Activated T-helper 1 cell treated with anti-CD3 and anti-CD28 coated beads, Interleukin-12 subunit alpha, Interleukin-12 subunit beta, Interleukin-2, Interleukin-4 antibody, amounts not matched to agents 30 ng/mL and 10 ng/mL and 1 ng/mL, durations not matched to agents 14 hours and 24 hours and 36 hours (primary cell): Measurements from ENCODE around the gene IQSEC1. TPM values are rescaled to one million over a fixed set of nuclear protein-coding genes. Genes with fewer than 3 reads are reported as not detected.
A peak's percentile ranks its signal among the peaks of the same experiment; 100 is the strongest.

Experiments
- DNase-seq: peaks from one replicate; pipeline ENCODE4 v3.0.0; 2021; ENCODE audit warnings: low spot score
- H3K27ac Mint-ChIP-seq: one replicate; pipeline ENCODE4 v1.8.0; 2021; ENCODE audit warnings: mild to moderate bottlenecking, mixed read lengths
- H3K27me3 Mint-ChIP-seq: one replicate; pipeline ENCODE4 v1.8.0; 2022; ENCODE audit warnings: mild to moderate bottlenecking, moderate library complexity, mixed read lengths; ENCODE audit not compliant: insufficient read depth
- H3K36me3 Mint-ChIP-seq: one replicate; pipeline ENCODE4 v1.8.0; 2021; ENCODE audit warnings: low read depth, mixed read lengths
- H3K4me1 Mint-ChIP-seq: one replicate; pipeline ENCODE4 v1.8.0; 2021; ENCODE audit warnings: low read depth, mixed read lengths
- H3K4me3 Mint-ChIP-seq: one replicate; pipeline ENCODE4 v1.8.0; 2021; ENCODE audit warnings: mild to moderate bottlenecking, moderate library complexity, mixed read lengths
- H3K9me3 Mint-ChIP-seq: one replicate; pipeline ENCODE4 v1.8.0; 2021; ENCODE audit warnings: mixed read lengths
- intact Hi-C: fragments of 100-400 bp; cut with micrococcal nuclease; formaldehyde crosslinking; loops from one replicate; pipeline ENCODE4 v1.15.1; 2024
- total RNA-seq: library from RNA; stranded (reverse); gene quantifications from 2 replicates; pipeline ENCODE4 v1.2.3, GENCODE V29; 2022

The IQSEC1 gene
- total RNA-seq, 1 donor from 2014 or later, result 31.4 TPM

DNA sequence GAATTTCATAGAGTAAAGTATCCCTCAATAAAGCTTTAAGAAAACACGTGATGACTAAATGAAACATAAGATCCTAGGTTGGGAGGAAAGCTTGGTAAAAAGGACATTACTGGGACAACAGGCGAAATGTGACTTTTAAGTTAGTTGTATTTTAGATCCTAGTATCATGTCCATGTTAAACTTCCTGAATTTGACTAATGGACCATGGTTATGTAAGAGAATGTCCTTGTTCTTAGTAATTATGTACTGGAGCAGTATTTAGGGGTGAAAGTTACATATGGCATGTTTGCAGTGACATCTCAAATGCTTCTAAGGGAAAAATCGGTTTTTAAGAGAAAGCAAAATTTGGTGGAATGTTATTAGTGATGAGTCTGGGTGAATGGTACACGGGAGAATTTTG, 69.6 kb downstream of the IQSEC1 start:
- no peak for DNase-seq
- H3K4me3 Mint-ChIP-seq, result no peak overlapping the region
- H3K36me3 Mint-ChIP-seq, result peaks cover 22% of the 10 kb centered on the region
- intact Hi-C loops, result loop anchor here (2.0 kb wide), 2 partner anchors 13 to 69 kb away; partner anchors contain the start of gene IQSEC1
- H3K27ac Mint-ChIP-seq, result peak overlapping the region; percentile 10
- no peaks in the 10 kb centered on the region for H3K9me3 Mint-ChIP-seq
- no peaks in the 10 kb centered on the region for H3K27me3 Mint-ChIP-seq
- peaks cover 64% of the 10 kb centered on the region for H3K4me1 Mint-ChIP-seq

DNA sequence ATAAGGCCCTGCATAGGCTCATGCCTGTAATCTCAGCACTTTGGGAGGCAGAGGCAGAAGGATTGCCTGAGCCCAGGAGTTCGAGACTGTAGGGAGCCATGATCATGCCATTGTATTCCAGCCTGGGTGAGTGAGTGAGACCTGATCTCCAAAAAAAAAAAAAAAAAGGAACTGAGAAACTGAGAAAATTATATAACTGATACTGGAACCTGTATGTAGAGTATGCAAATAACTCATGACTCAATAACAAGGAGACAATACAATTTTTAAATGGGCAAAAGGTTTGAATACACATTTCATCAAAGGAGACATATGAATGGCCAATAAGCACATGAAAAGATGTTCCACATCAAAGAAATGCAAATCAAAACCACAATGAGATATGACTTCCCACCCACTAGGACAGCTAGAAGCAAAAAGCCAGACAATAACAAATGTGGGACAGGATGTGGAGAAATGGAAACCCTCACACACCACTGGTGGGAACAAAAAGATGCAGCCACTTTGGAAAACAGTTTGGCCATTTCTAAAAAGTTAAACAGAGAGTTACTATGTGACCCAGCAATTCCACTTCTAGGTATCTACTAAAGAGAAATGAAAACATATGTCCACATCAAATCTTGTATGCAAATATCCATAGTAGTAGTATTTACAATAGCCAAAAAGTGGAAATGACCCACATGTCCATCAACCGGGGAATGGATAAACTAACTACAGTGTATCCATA, 70.7 kb downstream of the IQSEC1 start:
- peaks cover 20% of the 10 kb centered on the region for H3K36me3 Mint-ChIP-seq
- peak overlapping the region; percentile 33 for H3K27ac Mint-ChIP-seq
- H3K4me1 Mint-ChIP-seq, result peaks cover 58% of the 10 kb centered on the region
- DNase-seq, result no peak
- no peaks in the 10 kb centered on the region for H3K27me3 Mint-ChIP-seq
- no peaks in the 10 kb centered on the region for H3K9me3 Mint-ChIP-seq
- intact Hi-C loops, result loop anchor here (1.0 to 2.0 kb wide), 4 partner anchors 8 to 70 kb away; partner anchors contain the start of gene IQSEC1
- H3K4me3 Mint-ChIP-seq, result peak overlapping the region; percentile 30

- DNase-seq, result no peak
- peaks cover 55% of the 10 kb centered on the region for H3K4me1 Mint-ChIP-seq
- H3K36me3 Mint-ChIP-seq, result peaks cover 32% of the 10 kb centered on the region
- H3K27me3 Mint-ChIP-seq, result no peaks in the 10 kb centered on the region
- H3K4me3 Mint-ChIP-seq, result no peak overlapping the region
- no peak overlapping the region for H3K27ac Mint-ChIP-seq
- intact Hi-C loops, result no loop called here
- no peaks in the 10 kb centered on the region for H3K9me3 Mint-ChIP-seq
These were observed 73.8 kb downstream of the IQSEC1 start for GRCh38 chr3:12999147-13000140.

- Mint-ChIP-seq H3K4me3 (no peak overlapping the region), H3K27ac (no peak overlapping the region), H3K27me3 (no peaks in the 10 kb centered on the region), H3K4me1 (peaks cover 47% of the 10 kb centered on the region), H3K36me3 (peaks cover 32% of the 10 kb centered on the region), H3K9me3 (no peaks in the 10 kb centered on the region)
- intact Hi-C loops, result no loop called here
- no peak for DNase-seq
These were observed 74.6 kb downstream of the IQSEC1 start for GRCh38 chr3:12998648-12999047.

GRCh38 chr3:12997387-12997786, 75.8 kb downstream of the IQSEC1 start:
- no peak overlapping the region for H3K27ac Mint-ChIP-seq
- intact Hi-C loops, result no loop called here

DNA sequence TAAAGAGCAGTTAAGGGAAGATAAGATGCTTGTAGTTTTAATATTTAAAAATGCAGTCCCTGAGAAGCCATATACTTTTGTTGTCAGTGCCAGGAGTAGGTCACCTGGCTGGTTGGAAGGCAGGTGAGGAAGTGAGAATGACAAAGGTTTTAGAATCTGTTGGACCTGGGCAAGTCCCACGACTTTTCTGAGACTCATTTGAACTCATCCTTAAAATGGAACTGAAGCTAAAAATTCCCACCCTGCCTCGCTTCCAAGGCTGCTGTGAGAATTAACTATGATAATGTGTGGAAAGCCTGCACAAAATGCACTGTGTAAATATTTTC, 77.1 kb downstream of the IQSEC1 start:
- intact Hi-C loops, result no loop called here
- Mint-ChIP-seq H3K27me3 (peaks cover 2% of the 10 kb centered on the region), H3K4me3 (no peak overlapping the region), H3K36me3 (peaks cover 26% of the 10 kb centered on the region), H3K27ac (no peak overlapping the region), H3K9me3 (no peaks in the 10 kb centered on the region), H3K4me1 (peaks cover 28% of the 10 kb centered on the region)
- DNase-seq, result no peak

More at GRCh38 chr3:12997387-12997786, 75.8 kb downstream of the IQSEC1 start:
- DNase-seq, result no peak
- Mint-ChIP-seq H3K27me3 (peaks cover 2% of the 10 kb centered on the region), H3K4me3 (no peak overlapping the region), H3K36me3 (peaks cover 28% of the 10 kb centered on the region), H3K4me1 (peaks cover 35% of the 10 kb centered on the region), H3K9me3 (no peaks in the 10 kb centered on the region)

DNA sequence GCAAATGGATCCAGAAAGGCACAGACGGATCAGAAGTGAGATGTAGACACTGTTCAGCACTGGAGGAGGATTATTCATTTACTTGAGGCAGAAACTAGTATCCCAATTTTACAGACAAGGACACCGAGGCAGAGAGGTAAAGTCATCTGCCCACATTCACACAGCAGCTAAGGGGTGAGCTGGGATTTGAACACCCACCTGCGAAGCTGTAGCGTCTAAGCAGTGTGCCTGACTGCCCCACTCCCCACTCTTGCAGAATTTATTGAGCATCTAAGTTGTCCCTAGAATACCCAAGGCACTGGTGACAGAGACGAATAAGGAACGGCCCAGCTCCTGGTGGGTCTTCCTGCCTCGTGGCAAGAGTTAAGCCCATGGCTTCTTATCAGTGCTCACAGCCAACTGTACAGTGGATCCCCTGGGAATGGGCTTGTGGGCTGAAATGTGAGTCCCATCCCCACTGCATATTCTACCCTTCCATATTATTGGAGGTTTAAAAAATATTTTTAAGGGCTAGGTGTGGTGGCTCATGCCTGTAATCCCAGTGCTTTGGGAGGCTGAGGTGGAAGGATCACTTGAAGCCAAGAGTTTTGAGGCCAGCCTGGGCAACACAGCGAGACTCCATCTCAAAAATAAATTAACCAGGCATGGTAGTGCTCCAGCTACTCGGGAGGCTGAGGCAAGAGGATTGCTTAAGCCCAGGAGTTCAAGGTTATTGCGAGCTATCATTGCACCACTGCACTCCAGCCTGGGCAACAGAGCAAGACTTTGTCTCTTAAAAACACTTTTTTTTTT, 77.6 kb downstream of the IQSEC1 start:
- H3K27me3 Mint-ChIP-seq, result peaks cover 2% of the 10 kb centered on the region
- H3K4me1 Mint-ChIP-seq, result peaks cover 28% of the 10 kb centered on the region
- intact Hi-C loops, result loop anchor here (1.0 to 2.0 kb wide), 5 partner anchors 16 to 331 kb away; partner anchors contain the start of gene RAF1
- no peak for DNase-seq
- no peaks in the 10 kb centered on the region for H3K9me3 Mint-ChIP-seq
- H3K27ac Mint-ChIP-seq, result peak overlapping the region; percentile 81
- H3K36me3 Mint-ChIP-seq, result peaks cover 27% of the 10 kb centered on the region
- peak overlapping the region; percentile 61 for H3K4me3 Mint-ChIP-seq

DNA sequence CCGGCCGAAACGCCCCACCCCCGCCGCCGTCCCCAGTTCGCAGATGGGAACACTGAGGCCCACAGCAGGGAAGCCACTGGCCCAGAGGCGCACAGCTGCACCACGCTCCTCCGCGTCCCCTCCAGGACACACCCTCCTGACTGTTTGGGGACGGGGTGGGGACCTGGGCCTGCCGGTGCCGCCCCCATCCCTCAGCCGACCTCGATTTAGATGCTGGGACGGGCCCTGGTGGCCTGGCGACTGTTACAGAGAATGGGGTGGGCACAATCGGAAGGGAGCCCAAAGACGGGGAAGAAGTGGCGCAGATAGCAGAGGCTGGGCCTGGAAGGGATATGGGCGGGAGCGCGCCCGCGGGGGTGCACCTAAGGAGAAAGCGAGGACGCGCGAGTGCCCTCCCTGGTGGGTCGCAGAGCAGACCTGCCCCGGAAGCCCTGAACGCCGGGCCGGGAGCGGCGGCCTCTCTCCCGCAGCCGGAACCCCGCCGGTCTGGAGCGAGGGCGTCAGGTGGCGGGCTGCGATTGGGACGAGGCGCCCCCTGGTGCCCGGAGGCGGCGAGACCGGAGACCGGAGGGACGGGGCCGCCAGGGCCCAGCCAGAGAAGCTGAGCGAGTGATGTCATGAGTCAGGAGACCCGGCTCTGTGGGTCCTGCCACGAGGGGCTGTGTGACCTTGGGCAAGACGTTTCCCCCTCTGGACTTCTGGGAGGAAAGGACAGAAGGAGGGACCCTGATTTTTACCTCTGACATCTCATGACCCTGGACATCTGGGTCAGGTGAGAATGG, 78.4 kb downstream of the IQSEC1 start:
- peak overlapping the region; percentile 83 for H3K4me3 Mint-ChIP-seq
- peaks cover 30% of the 10 kb centered on the region for H3K4me1 Mint-ChIP-seq
- intact Hi-C loops, result loop anchor here (1.0 to 2.0 kb wide), 7 partner anchors 8 to 330 kb away; partner anchors contain the start of gene RAF1
- no peaks in the 10 kb centered on the region for H3K9me3 Mint-ChIP-seq
- H3K27ac Mint-ChIP-seq, result peak overlapping the region; percentile 81
- peaks cover 23% of the 10 kb centered on the region for H3K36me3 Mint-ChIP-seq
- DNase-seq, result peak; percentile 82
- peaks cover 2% of the 10 kb centered on the region for H3K27me3 Mint-ChIP-seq

DNA sequence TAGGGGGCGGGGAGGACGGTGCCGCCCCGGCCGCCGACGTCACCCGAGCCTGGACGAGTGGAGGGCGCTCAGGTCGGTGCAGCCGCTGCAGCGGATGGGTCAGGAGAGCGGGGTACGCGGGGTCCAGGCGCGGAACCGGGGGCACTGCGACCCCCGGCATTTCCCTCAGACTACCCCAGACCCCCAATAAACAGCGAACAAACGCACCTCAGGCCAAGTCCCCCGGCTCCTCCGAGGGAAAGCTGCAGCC, 78.9 kb downstream of the IQSEC1 start:
- Mint-ChIP-seq H3K4me1 (peaks cover 28% of the 10 kb centered on the region), H3K9me3 (no peaks in the 10 kb centered on the region)

GRCh38 chr3:12993517-12994356, 79.5 kb downstream of the IQSEC1 start:
- peak overlapping the region; percentile 83 for H3K4me3 Mint-ChIP-seq
- H3K9me3 Mint-ChIP-seq, result no peaks in the 10 kb centered on the region
- intact Hi-C loops, result loop anchor here (1.0 to 2.0 kb wide), 3 partner anchors 9 to 329 kb away; partner anchors contain the start of gene RAF1
- H3K27ac Mint-ChIP-seq, result no peak overlapping the region
- peaks cover 22% of the 10 kb centered on the region for H3K4me1 Mint-ChIP-seq
- peaks cover 18% of the 10 kb centered on the region for H3K36me3 Mint-ChIP-seq
- peaks cover 2% of the 10 kb centered on the region for H3K27me3 Mint-ChIP-seq
- DNase-seq, result no peak

More for the DNA sequence above, 78.9 kb downstream of the IQSEC1 start:
- H3K27ac Mint-ChIP-seq, result peak overlapping the region; percentile 46
- no peak for DNase-seq
- peak overlapping the region; percentile 83 for H3K4me3 Mint-ChIP-seq
- H3K27me3 Mint-ChIP-seq, result peaks cover 2% of the 10 kb centered on the region
- intact Hi-C loops, result loop anchor here (1.0 to 2.0 kb wide), 3 partner anchors 8 to 329 kb away; partner anchors contain the start of gene RAF1
- H3K36me3 Mint-ChIP-seq, result peaks cover 19% of the 10 kb centered on the region
